SHP77 (cell line): ENCODE measurements around the gene MAEA.
"Not testable (repeated sequence)": the region's sequence is repeated elsewhere in the genome, so short reads cannot be mapped to it uniquely, and the experiment has no call there.

Source experiments
- DNase-seq, 2 experiments: peaks; one replicate each; lab custom pipeline; 2025; lab: John Stamatoyannopoulos, UW

Gene MAEA

DNA sequence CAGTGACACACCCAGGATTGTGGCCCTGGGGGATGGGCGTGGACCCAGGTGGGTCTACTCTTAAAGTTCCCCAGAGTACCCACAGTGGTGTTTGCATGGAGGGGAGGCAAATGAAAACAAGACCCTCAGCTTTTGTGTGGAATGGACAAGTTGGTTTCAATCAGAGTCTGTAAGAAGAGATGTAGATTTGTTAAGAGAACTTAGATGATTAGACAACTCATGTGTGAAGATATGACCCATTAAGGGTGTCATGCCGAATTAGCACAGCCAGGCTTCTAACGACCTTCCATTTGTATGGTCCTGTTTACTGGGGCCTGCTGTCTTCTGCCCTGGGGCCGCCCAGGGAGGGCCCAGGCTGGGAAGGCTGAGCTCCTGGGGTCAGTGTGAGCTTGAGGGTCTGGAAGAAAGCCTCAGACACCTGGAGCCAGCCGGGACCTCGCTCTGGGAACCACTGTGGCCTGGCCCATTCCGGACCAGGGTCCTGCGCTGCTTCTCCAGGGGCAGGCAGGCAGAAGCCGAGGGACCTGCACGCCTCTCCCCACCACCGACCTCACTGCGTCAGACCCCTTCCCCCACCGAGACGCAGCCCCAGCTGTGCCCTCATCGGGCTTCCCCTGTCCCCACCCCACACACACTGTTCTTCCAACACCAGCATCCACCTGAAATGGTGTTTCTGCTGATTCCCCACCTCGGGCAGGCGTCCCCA lies 77.7 kb downstream of the MAEA start:
- no peak for DNase-seq

DNA sequence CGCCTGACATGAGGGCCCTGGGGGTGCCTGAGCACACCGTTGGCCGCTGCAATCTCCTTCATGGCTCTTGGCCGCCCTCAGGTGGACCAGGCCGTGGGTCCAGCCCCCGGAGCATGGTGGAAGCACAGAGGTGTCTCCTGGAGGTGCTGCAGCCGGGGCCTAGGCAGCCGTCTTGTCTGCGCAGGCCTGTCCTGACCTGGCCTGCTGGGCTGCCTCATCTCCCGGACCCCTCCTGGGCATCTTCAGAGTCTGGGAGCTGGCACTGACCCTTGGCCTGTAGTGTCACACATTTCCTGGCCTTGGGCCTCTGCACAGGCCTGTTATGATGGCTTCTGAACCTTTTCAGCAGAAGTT lies 78.2 kb downstream of the MAEA start:
- DNase-seq: no peak

DNA sequence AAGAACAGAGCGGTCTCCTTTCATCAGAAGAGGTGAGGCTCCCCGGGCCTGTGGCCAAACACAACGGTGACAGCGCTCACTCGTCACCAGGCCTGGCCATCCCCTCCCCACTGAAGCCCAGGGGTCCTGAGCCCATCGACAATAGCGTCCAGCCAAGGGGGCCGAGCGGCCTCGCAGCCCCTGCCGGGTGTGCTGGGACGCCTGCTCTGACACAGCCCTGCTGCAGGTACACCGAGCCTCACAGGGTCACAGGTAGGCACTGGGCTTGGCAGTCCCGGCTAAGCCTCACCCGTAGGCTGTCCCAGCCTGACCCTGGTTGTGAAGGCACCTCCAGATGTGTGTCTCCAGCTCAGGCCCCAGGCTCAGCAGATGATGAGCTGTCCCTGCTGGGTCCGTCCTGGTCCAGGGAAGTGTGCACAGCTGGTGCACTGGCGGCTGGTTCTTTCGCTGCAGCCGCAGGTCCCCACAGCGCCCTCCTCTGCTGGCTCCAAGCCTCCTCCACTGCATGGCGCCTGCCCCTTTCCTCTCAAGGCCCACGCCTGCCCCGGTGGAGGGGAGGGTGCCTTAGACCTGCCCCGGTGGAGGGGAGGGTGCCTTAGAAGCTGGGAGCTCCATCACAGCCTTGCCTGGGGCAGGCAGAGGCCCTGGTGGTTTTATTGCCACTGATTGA lies 78.9 kb downstream of the MAEA start:
- DNase-seq: no peak

DNA sequence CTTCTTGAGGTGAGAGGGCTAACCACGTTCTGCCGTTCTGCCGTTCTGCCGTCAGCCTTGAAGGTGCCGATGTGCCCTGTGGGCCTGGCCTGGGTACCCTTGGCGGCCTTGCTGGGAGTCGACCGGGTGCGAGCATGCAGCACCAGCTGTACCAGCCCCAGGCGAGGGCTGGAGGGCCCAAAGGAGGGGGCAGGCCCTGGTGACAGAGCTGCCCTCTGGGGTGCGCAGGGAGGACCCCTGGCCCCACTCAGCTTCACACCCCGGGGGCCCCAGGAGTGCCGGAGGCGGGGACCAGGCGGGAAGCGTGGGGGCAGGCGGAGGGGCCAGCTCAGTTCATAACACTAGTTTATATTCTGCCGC lies 79.4 kb downstream of the MAEA start:
- no peak for DNase-seq

DNA sequence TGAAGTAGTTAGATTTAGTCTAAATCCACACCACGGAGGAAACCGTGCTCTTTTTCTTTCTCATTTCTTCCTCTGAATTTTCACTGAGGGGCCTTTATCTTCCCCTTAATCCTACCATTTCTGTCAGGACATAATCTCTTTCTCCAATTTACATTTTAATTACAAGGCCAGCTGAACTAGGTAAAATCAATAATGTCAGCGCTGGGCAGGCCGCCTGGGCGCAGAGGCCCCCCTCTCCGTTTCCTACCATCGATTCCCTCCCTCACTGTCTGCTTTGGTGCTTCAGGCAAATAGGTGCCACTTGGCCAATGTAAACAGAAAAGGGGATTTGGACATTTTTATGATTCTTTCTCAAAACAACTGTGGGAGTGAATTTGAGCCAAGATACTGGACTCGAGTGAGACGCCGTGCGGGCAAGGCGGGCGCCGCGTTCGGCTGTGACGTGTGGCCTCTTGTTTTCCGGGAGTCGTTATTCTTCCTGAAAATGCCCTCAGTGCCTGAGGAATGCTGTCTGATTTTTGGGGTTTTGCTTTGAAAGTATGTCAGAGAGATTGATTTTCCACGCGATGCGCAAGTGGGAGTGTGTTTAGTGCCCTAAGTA lies 79.9 kb downstream of the MAEA start:
- no peak for DNase-seq

DNA sequence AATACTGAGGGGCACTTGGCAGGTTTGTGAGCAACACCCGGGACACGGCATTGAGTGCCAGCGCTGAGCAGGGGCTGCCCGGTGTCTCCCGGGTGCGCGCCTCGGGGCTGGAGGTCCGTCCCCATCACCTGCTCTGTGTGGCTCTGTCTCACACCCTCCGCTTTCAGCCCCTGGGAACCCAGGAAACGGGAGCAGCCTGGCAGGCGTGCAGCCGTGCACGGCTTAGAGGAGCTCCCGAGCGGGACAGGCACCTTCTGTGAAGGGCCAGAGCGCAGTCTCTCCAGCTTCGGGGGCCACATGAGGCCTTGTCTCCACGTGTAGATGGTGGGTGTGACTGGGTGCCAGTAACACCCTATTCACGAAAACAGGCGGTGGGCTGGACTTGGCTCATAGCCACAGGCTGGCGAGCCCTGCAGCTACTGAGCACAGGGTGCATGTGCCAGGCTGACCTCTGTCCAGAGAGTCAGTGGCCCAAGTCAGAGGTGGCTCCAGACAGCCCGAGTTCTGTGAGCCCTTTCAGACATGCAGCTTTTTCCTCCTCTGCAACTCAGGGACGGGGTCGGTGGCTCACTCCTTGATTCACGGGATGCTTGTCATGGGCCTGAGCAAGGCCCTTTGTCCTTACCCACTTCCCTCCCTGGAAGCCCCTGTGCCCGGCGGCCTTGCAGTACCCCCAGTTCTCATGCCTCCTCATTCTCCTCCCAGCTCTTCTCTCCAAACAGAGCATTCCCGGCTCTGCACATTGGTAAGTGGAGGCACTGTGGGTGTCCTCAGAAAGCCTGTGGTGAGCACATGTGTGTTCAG lies 80.8 kb downstream of the MAEA start:
- no peak for DNase-seq

DNA sequence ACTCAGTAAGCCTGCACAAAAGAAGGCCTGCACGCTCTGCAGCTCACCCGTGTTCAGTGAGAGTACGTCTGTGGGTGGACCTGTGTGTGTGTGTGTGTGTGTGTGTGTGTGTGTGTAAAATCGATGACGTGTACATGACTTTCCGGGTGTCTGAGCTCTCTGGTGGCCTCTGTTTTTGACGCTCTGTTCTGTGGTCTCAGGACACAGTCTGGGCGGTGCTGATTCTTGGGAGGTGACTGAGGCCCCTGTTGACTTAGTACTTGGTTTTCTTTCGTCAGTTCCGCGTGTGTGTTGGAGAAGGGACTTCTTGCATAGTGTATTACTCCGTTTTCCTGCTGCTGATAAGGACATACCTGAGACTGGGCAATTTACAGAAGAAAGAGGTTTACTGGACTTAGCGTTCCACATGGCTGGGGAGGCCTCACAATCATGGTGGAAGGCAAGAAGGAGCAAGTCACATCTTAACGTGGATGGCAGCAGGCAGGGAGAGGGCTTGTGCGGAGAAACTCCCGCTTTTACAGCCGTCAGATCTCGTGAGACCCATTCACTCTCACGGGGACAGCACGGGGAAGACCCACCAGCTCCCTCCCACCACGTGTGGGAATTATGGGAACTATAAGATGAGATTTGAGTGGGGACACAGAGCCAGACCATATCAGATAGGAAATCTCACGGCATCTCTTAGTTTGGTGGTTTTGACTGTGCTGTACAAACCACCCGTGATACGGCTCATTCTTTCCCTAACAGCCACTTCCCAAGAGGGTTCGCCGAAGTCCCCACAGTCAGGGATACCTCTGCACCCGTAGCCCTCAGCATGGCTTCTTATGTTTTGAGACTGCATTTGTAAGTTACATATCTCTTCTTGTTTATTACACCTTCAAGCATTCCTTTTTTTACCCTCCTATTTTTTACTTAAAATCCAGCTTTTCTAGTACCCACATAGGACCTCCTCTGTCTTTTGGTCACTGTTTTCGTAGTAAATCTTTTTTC lies 81.8 kb downstream of the MAEA start:
- no peak for DNase-seq

DNA sequence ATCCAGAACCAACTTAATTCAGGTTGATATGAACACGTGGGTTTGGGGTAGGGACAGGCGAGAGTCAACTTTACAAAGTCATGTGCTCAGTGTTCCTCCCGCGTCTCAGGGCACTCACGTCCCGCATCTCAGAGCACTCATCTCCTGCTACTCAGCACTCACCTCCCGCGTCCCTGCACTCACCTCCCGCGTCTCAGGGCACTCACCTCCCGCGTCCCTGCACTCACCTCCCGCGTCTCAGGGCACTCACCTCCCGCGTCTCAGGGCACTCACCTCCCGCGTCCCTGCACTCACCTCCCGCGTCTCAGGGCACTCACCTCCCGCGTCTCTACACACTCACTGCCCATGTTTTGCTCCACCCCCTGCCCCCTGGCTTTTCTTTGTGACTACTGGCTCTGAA lies 82.9 kb downstream of the MAEA start:
- not testable (repeated sequence) for DNase-seq

DNA sequence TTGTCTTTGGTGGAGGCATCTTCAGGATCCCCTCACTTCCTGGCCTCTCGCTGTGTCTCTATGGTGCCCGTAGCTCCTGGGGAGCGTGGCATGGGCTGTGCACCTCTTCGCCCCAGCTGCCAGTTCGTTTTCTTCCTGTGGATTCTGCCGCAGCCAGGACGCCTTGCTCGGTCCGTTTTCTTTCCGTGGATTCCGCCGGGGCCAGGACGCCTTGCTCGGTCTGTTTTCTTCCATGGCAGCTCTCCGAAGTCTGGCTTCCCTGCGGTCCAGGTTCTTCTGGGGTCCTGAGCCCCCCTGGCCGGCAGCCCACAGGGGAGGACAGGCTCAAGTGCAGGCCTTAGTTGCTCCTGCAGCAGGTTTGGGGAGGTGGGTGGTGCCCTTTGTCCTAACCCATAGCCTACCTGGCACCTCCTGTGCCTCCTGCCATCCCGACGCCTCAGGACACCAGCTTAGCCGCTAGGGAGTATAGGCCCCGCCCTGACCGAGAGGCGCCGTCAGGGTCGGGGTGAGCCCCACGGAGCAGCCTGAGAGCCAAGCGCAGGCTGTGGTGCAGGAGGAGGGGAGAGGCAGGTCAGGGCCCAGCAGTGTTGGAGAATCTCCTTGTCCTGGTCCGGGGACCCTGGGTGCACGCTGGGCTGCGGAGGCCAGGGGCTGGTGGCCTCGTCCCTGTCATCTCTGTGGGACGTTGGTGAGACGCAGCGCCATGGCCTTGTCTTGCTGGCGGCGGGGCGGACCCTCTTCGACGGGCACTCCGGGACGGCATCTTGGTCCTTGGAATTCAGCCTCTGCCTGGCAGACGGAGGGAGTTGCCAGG lies 84.4 kb downstream of the MAEA start:
- DNase-seq: no peak

DNA sequence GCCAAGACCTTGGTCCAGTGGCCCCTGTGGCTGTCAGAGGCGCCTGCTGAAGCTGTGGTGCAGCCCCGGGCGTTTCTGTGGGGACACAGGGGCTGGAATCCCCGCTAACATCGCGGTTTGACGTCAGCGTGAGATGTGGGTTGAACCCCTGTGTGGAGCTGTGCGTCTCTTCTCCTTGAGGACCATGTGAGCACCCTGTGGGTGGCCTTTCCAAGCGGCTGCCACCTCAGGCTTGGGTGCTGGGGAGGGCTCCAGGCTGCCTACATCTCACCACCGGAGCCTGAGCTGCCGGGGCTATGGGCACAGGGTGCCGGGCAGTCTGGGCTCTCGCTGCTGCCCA lies 85.0 kb downstream of the MAEA start:
- DNase-seq: no peak

DNA sequence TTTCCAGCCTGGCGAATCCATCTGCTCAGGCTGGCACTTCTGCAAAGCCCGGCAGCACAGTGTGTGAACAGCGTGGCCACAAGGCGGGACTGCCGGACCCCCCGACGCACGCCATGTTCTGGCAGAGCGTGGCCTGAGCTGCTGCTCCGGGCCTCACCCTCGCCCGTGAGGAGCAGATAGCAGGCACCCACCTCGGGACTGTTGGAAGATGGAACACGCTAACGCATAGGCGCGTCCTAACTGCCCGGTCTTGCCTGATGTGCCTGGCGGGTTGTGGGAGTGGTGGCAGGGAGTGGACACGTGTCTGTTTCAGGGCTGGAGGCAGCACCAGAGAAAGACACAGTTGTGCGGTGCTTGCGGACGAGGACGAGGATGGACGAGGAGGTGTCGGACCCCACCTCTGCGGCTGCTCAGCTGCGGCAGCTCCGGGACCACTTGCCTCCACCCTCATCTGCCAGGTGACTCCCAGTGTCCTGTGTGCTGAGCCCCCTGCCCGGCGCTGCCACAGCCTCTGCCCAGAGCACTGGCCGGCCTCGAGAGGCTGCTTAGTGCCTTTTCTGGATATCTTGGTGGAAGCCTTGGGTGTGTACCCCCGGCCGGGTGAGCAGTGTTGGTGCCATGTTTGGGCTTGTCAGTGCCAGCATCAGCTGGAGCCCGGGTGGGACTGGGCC lies 85.5 kb downstream of the MAEA start:
- DNase-seq: no peak

DNA sequence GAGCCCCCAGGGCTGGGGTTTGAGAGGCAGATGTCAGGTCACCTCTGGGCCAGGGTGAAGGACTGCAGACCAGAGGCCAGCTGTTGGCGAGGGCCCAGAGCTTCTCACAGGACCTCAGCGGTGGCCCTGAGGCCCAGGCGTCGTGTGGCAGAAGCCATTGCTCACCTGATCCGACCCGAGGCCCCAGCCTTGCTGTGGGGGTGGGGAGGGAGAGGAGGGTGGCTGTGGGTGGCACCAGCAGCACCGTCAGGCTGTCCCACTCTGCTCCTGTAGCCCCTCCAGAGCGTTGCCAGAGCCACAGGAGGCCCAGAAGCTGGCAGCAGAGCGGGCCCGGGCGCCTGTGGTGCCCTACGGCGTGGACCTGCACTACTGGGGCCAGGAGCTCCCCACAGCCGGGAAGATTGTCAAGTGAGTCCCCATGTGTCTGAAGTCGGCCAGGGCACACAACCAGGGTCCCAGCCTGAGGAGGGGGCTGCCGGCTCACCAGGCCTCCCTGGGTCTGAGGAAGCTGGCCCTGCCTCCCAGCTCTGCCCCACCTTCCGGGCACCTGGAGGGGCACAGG lies 86.2 kb downstream of the MAEA start:
- no peak for DNase-seq

DNA sequence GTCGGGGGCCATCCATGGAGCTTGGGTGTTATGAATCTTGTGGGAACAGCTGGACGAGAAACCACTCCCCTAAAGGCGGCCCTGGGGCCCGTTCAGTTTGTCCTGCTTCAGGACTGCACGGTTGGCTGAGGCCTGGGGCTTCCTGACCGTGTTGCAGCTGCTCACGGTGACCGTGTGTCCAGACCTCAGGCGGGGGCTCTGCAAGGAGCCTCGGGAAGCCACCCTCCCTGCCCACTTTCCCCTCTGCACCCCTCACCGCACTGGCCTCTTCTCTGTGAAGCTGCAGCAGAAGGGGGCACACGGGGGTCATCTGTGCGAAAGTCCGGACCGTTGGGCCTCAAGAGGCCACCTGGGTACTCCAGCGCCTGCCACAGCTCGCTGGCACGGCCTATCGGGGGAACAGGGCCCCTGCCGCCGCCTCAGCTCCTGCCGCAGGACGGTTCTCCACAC lies 86.7 kb downstream of the MAEA start:
- no peak for DNase-seq

DNA sequence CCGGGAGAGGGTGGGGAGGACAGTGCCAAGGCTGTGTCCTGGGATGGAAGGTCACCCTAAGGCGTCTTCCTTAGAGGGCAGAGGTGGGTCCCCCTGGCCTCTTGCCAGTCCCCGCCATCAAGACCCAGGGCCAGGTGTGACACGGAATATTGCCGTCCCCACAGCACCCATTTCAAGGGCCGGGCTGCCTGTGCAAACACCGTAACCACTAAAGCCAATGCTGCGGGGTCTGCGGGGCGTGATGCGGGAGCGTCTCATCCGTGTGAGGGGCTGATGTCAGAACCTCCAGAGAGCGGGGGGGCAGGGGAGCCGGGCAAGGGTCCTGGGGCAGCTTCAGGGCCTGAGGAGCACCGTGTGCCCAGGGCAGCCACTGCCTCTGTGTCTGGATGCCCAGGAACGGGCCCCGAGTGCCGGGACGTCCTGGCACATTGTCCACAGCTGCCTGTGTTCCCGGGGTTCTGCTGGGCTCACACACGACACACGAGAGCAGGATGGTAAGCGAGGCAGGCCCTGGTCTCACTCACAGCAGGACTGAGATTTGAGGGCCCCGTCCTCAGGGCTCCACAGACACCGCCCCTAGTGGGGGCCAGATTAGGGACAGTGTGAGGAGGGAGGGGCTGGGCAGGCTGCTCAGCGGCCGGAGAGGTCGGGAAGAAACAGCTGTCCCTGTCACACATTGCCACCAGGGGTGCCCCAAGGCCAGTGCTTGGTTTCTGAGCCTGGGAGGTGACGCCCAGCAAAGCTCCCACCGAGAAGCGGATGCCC lies 87.3 kb downstream of the MAEA start:
- DNase-seq: no peak

DNA sequence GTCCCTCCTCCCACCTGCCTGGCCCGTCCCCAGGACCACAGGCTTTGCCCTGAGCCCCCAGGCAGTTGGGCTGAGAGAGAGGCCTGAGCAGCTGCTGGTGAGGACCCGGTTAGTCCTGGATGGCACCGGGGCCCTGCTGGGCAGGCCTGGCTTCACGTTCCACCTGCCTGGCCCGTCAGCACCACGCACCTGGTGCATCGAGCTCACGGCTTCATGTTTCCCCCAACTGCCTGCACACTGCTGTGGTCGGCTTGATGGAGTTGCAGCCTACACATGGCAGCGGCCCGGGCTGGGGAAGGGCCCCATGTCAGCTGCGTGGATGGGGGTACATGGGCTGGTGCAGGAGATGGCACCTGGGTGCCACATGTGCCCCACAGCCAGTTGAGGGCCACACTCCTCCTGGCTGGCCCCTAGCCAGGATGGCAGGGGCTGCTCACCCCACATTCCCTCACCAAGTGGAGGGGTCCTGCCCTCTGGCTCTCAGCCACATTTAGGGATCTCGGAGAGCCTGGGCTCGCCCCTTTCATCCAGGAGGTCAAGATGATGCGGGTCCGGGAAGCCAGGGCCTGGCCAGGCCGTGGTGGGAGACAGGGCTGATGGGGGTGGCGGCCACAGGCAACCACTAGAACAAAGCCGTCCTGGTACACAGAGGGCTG lies 88.0 kb downstream of the MAEA start:
- no peak for DNase-seq

DNA sequence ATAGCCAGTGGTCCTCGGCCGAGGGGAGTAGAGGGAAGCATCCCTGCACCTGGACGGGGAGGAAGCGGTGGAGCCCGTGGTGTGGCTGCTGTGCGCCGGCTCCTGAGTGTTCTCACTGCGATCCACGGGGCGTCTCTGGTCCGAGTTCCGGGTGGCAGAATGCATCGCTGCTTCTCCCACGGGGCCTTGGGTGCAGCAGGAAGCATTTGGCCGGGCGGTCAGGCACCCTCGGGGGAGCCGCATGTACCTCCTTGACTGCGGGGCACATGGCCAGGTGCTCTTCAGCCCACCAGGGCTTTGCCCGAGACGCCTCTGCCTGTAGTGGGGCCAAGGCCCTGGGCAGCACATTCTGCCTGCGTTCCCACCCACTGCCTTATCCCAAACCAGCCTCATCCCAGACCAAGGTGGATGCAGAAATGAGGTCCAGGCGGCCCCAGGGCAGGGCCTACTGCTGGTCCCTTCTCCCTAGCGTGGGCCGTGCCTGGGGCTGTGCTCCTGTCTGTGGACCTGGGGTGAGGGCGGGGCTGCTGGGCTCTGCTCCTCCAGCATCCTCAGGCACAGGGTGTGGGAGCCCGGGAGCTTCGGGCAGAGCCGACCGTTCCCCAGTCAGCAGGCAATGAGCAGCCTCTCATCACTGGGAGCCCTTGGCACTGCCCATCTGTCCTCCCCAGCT lies 89.0 kb downstream of the MAEA start:
- DNase-seq: no peak

DNA sequence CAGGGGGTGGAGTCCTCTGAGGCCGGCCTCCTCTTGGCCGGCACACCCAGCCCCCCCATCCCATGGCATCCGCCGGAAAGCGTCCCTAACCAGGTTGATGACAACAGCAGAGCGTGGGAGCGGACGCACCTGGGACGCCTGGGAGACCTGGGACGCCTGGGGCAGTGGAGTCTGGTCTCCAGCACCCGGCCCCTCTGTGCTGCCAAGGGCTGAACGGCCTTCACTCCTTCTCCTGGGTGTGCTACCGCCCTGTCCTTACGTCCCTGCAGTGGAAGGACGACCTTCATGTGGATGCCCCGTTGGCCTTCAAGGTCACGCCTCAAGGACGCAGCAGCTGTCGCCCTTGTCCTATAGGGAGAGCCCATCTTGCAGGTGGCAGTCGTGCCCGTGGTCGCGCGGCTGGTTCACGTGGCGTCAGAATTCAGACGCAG lies 89.7 kb downstream of the MAEA start:
- no peak for DNase-seq

DNA sequence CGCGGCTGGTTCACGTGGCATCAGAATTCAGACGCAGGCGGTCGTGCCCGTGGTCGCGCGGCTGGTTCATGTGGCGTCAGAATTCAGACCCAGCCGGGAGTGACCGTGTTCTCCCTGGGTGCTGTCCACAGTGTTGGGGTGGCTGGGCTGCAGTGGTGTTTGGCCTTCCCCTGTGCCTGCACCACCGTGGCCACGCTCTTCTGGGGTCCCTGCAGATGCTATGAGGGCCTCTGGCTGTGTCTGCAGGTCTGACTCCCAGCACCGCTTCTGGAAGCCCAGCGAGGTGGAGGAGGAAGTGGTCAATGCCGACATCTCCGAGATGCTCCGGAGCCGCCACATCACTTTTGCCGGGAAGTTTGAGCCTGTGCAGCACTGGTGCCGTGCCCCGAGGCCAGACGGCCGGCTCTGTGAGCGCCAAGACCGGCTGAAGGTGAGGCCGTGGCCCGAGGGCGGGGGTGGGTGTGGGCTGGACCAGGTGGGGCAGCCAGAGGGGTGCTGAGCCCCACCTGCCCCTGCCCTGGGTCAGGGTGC lies 90.2 kb downstream of the MAEA start:
- DNase-seq: no peak
